ENCODE data around the gene ACTG1. TPM values are rescaled to one million over a fixed set of nuclear protein-coding genes. Genes with fewer than 3 reads are reported as not detected.

Gene ACTG1
- total and polyA plus RNA-seq, 7 donors: 150 to 620 (median 405) TPM

- H3K9me3 ChIP-seq: no peaks in the 10 kb centered on the region
- peaks cover 29% of the 10 kb centered on the region for H3K4me1 ChIP-seq
- TF ChIP-seq CTCF (IDR thresholded peaks at IDR 0.05): no peak
- intact Hi-C loops (cut with DNase I): loop anchor here (2.0 kb wide), 2 partner anchors 119 to 121 kb away; partner anchors contain the start of gene BAHCC1 (in 1 of the 2)
- H3K27ac ChIP-seq: peak overlapping the region; percentile 100
- peak overlapping the region; percentile 86 for H3K4me3 ChIP-seq
- DNase-seq (peak; percentile 70 to 84), ATAC-seq (peak; percentile 22 to 38 (median 28))
- H3K36me3 ChIP-seq (ENCODE audit: insufficient read depth in 1 of 2, low read depth in 1 of 2): peaks cover 11 to 34% of the 10 kb centered on the region in 2 donors
- WGBS, 3 donors: 0 to 1% (median 0%) methylated on average over 22 to 23 of the region's 23 CpGs
- H3K27me3 ChIP-seq (ENCODE audit: insufficient read depth in 3 of 3, low read length in 2 of 3): no peaks in the 10 kb centered on the region
Observed at GRCh38 chr17:81513372-81513752, 763 bp upstream of the ACTG1 start.

GRCh38 chr17:81511804-81512561 is 616 bp downstream of the ACTG1 start:
- no peaks in the 10 kb centered on the region for H3K9me3 ChIP-seq
- peak overlapping the region; percentile 100 for H3K27ac ChIP-seq
- TF ChIP-seq CTCF (IDR thresholded peaks at IDR 0.05): no peak
- peak overlapping the region; percentile 86 for H3K4me3 ChIP-seq
- DNase-seq (peak in 1 of 2 donors; percentile 75), ATAC-seq (peak in 2 of 4 donors; percentile 5 to 6)
- intact Hi-C loops (cut with DNase I): loop anchor here (2.0 kb wide), 3 partner anchors 113 to 119 kb away; partner anchors contain the start of gene BAHCC1 (in 1 of the 2)
- H3K36me3 ChIP-seq (ENCODE audit: insufficient read depth in 1 of 2, low read depth in 1 of 2): peaks cover 11 to 34% of the 10 kb centered on the region in 2 donors
- peaks cover 19% of the 10 kb centered on the region for H3K4me1 ChIP-seq
- 0 to 1% (median 0%) methylated on average over 55 to 62 of the region's 62 CpGs for WGBS, 3 donors
- no peaks in the 10 kb centered on the region for H3K27me3 ChIP-seq (ENCODE audit: insufficient read depth in 3 of 3, low read length in 2 of 3)

- intact Hi-C loops (cut with DNase I): loop anchor here in 1 of 2 donors (2.0 kb wide), 1 partner anchor 113 kb away; no protein-coding TSS in a partner anchor
- TF ChIP-seq CTCF (IDR thresholded peaks at IDR 0.05): no peak
- peaks cover 11 to 34% of the 10 kb centered on the region in 2 donors for H3K36me3 ChIP-seq (ENCODE audit: insufficient read depth in 1 of 2, low read depth in 1 of 2)
- H3K4me1 ChIP-seq: peaks cover 14% of the 10 kb centered on the region
- H3K9me3 ChIP-seq: no peaks in the 10 kb centered on the region
- no peak for DNase-seq
- 0 to 2% (median 1%) methylated on average over 9 of the region's 9 CpGs for WGBS, 3 donors
- H3K27me3 ChIP-seq (ENCODE audit: insufficient read depth in 3 of 3, low read length in 2 of 3): no peaks in the 10 kb centered on the region
- peak overlapping the region; percentile 86 for H3K4me3 ChIP-seq
- H3K27ac ChIP-seq: peak overlapping the region; percentile 100
- ATAC-seq: no peak
Observed at GRCh38 chr17:81511554-81511803, 1.1 kb downstream of the ACTG1 start.

- peak overlapping the region; percentile 100 for H3K27ac ChIP-seq
- no peak for TF ChIP-seq CTCF (IDR thresholded peaks at IDR 0.05)
- no peaks in the 10 kb centered on the region for H3K27me3 ChIP-seq (ENCODE audit: insufficient read depth in 3 of 3, low read length in 2 of 3)
- no peak for DNase-seq
- peak overlapping the region; percentile 86 for H3K4me3 ChIP-seq
- no peak for ATAC-seq
- 1% methylated on average over 46 to 48 of the region's 48 CpGs for WGBS, 3 donors
- intact Hi-C loops (cut with DNase I): loop anchor here in 1 of 2 donors (2.0 kb wide), 1 partner anchor 112 kb away; no protein-coding TSS in a partner anchor
- H3K4me1 ChIP-seq: peaks cover 9% of the 10 kb centered on the region
- no peaks in the 10 kb centered on the region for H3K9me3 ChIP-seq
- H3K36me3 ChIP-seq (ENCODE audit: insufficient read depth in 1 of 2, low read depth in 1 of 2): peaks cover 11 to 34% of the 10 kb centered on the region in 2 donors
Observed at GRCh38 chr17:81510785-81511553, 1.6 kb downstream of the ACTG1 start.

Data from psoas muscle (tissue), 8 donors.